K562 treated with DMSO at 1 percent for 24 hours (cell line): ENCODE data around the gene MNT. TPM values are rescaled to one million over a fixed set of nuclear protein-coding genes. Genes with fewer than 3 reads are reported as not detected.

Source experiments
- total RNA-seq: library from RNA; unstranded; fragments of 300-600 nt; gene quantifications from 2 replicates; pipeline ENCODE4 v1.2.3, GENCODE V29; 2022; ENCODE audit warnings: low read depth; ENCODE audit not compliant: insufficient read depth

Gene MNT
- 7.8 and 10.4 TPM in 2 replicates for total RNA-seq

GRCh38 chr17:2400877-2401425, at the start of gene MNT:
TSS of gene MNT (minus strand) at chr17:2401060. CDS start at chr17:2400712, 348 bp downstream.

GRCh38 chr17:2336852-2337543, 63.9 kb downstream of the MNT start, which contains the start of gene SGSM2:
TSS of gene SGSM2 (plus strand) at chr17:2337501. CDS start at chr17:2337689, 188 bp downstream.

GRCh38 chr17:2336215-2336851, 64.5 kb downstream of the MNT start, which contains the start of gene TSR1:
TSS of gene TSR1 (minus strand) at chr17:2336457. CDS start at chr17:2336427, 30 bp downstream.

Other genes starting within 250 kb of the MNT start
- gene SMG6, start 97.3 kb downstream of the MNT start, total RNA-seq = 18.9 and 19.3 TPM in 2 replicates
- 14.0 and 16.0 TPM in 2 replicates for gene SRR, start 97.1 kb downstream of the MNT start, total RNA-seq
- gene TSR1, start 64.6 kb downstream of the MNT start, total RNA-seq = 12.7 and 15.0 TPM in 2 replicates
- gene SGSM2, start 63.6 kb downstream of the MNT start, total RNA-seq = 16.3 and 18.0 TPM in 2 replicates
- 6.3 and 8.6 TPM in 2 replicates for gene METTL16, start 110.8 kb upstream of the MNT start, total RNA-seq
- 22.1 and 28.6 TPM in 2 replicates for gene PAFAH1B1, start 192.6 kb upstream of the MNT start, total RNA-seq